SK-N-SH (cell line): Measurements from ENCODE around the gene MNT. TPM values are rescaled to one million over a fixed set of nuclear protein-coding genes. Genes with fewer than 3 reads are reported as not detected.

Source experiments
- CTCF ChIA-PET: fragments of 300-600, 350-600 bp; formaldehyde crosslinking; extraction: SDS; loops from one replicate; lab custom pipeline; 2021; lab: Yijun Ruan, JAX
- POLR2A ChIA-PET: fragments of 350-600 bp; sonication (Branson Sonifier 250); formaldehyde crosslinking; extraction: SDS; loops from one replicate; lab custom pipeline; 2020; ENCODE audit warnings: antibody characterized with exemption, inconsistent platforms; lab: Yijun Ruan, JAX
- DNase-seq: peaks from one replicate; pipeline ENCODE4 v3.0.0; 2012
- H2AFZ ChIP-seq: fragments of 200-600 bp; sonication (generic); 2 replicates; pipeline ENCODE4 v1.8.1; 2016; ENCODE audit warnings: antibody characterized with exemption, mild to moderate bottlenecking, low read depth
- H3F3A ChIP-seq: fragments of 200-600 bp; sonication (generic); replicated peaks from 2 replicates; pipeline ENCODE3; 2016; ENCODE audit warnings: antibody characterized with exemption, mild to moderate bottlenecking; ENCODE audit not compliant: insufficient read depth
- H3K27ac ChIP-seq, 2 experiments: fragments of 200-500 bp in 1 of 2; fragments of 200-600 bp in 1 of 2; sonication (Bioruptor generic) in 1 of 2; sonication (generic), shearing (Covaris generic) in 1 of 2; 2 replicates each; pipeline versions ENCODE4 v1.5.1 to v1.6.1; 2014 to 2016; ENCODE audit warnings: low read depth in 2 of 2, inconsistent platforms in 1 of 2, low read length in 1 of 2, mild to moderate bottlenecking in 1 of 2, mixed read lengths in 1 of 2
- H3K27me3 ChIP-seq: fragments of 200-600 bp; sonication (generic), shearing (Covaris generic); 2 replicates; pipeline ENCODE4 v1.6.1; 2016; ENCODE audit warnings: mixed run types; ENCODE audit not compliant: insufficient read depth
- H3K36me3 ChIP-seq, 2 experiments: fragments of 200-500 bp in 1 of 2; fragments of 200-600 bp in 1 of 2; sonication (Bioruptor generic) in 1 of 2; sonication (generic) in 1 of 2; replicated peaks in 1 of 2; 2 replicates each; pipeline versions ENCODE3 to v1.5.1; 2014 to 2016; ENCODE audit warnings: low read length in 1 of 2, mild to moderate bottlenecking in 1 of 2; ENCODE audit not compliant: insufficient read depth in 2 of 2, control insufficient read depth in 1 of 2
- H3K4me1 ChIP-seq, 2 experiments: fragments of 200-500 bp in 1 of 2; fragments of 200-600 bp in 1 of 2; sonication (Bioruptor generic) in 1 of 2; sonication (generic), shearing (Covaris generic) in 1 of 2; 2 replicates each; pipeline versions ENCODE4 v1.5.1 to v1.6.1; 2014 to 2016; ENCODE audit warnings: low read depth in 1 of 2, low read length in 1 of 2, mixed run types in 1 of 2; ENCODE audit not compliant: insufficient read depth in 2 of 2, control insufficient read depth in 1 of 2
- H3K4me2 ChIP-seq: fragments of 200-600 bp; sonication (generic), shearing (Covaris generic); 2 replicates; pipeline ENCODE4 v1.6.1; 2017; ENCODE audit warnings: mixed run types
- H3K4me3 ChIP-seq, 2 experiments: fragments of 200-500 bp in 1 of 2; fragments of 200-600 bp in 1 of 2; sonication (Bioruptor generic) in 1 of 2; sonication (generic), shearing (Covaris generic) in 1 of 2; 2 replicates each; pipeline versions ENCODE4 v1.5.1 to v1.8.1; 2014 to 2016; ENCODE audit warnings: low read depth in 2 of 2, inconsistent platforms in 1 of 2, low read length in 1 of 2, mild to moderate bottlenecking in 1 of 2, mixed read lengths in 1 of 2, moderate library complexity in 1 of 2
- H3K79me2 ChIP-seq: fragments of 200-600 bp; sonication (generic); 2 replicates; pipeline ENCODE4 v1.8.1; 2017; ENCODE audit warnings: mild to moderate bottlenecking; ENCODE audit not compliant: insufficient read depth
- H3K9ac ChIP-seq: fragments of 200-600 bp; sonication (generic); 2 replicates; pipeline ENCODE4 v1.6.1; 2017; ENCODE audit warnings: mixed run types
- H3K9me2 ChIP-seq: fragments of 200-600 bp; sonication (generic); 2 replicates; pipeline ENCODE4 v1.6.1; 2017; ENCODE audit warnings: mixed run types
- H3K9me3 ChIP-seq: fragments of 200-600 bp; sonication (generic); 2 replicates; pipeline ENCODE4 v1.6.1; 2017; ENCODE audit warnings: mixed run types, mild to moderate bottlenecking, moderate library complexity
- H4K20me1 ChIP-seq: fragments of 200-600 bp; sonication (generic); 2 replicates; pipeline ENCODE4 v1.6.1; 2017; ENCODE audit warnings: mild to moderate bottlenecking, mixed run types; ENCODE audit not compliant: insufficient read depth
- EP300 ChIP-seq, 2 experiments: IDR thresholded peaks; 2 replicates each; pipeline versions ENCODE4 v1.4.0 to v1.6.1; 2012; ENCODE audit warnings: borderline replicate concordance in 1 of 2, low read depth in 1 of 2, low read length in 1 of 2
- FOSL2 ChIP-seq: IDR thresholded peaks from 2 replicates; pipeline ENCODE4 v1.4.0; 2012; ENCODE audit warnings: low read depth, mild to moderate bottlenecking, moderate library complexity, borderline replicate concordance
- FOXJ3 ChIP-seq: sonication (generic); formaldehyde crosslinking; IDR thresholded peaks from 2 replicates; pipeline ENCODE4 v1.5.1; 2020; ENCODE audit warnings: mild to moderate bottlenecking, missing genetic modification reagents
- GATA2 ChIP-seq: sonication (generic); formaldehyde crosslinking; IDR thresholded peaks from 2 replicates; pipeline ENCODE4 v1.5.0; 2020; ENCODE audit warnings: mild to moderate bottlenecking, missing genetic modification reagents
- MAX ChIP-seq: IDR thresholded peaks from 2 replicates; pipeline ENCODE4 v1.4.0; 2012; ENCODE audit warnings: low read depth
- MEF2A ChIP-seq: IDR thresholded peaks from 2 replicates; pipeline ENCODE4 v1.4.0; 2012; ENCODE audit warnings: low read depth, borderline replicate concordance
- NFIC ChIP-seq: IDR thresholded peaks from 2 replicates; pipeline ENCODE4 v1.4.0; 2012; ENCODE audit warnings: borderline replicate concordance
- NRF1 ChIP-seq: IDR thresholded peaks from 2 replicates; pipeline ENCODE4 v1.6.1; 2012; ENCODE audit warnings: low read depth, mild to moderate bottlenecking, low read length
- POLR2AphosphoS5 ChIP-seq: IDR thresholded peaks from 2 replicates; pipeline ENCODE4 v1.6.1; 2012; ENCODE audit warnings: low read depth, low read length
- RXRA ChIP-seq: IDR thresholded peaks from 2 replicates; pipeline ENCODE4 v1.4.0; 2012; ENCODE audit warnings: low read depth, mild to moderate bottlenecking, borderline replicate concordance
- SIN3A ChIP-seq: IDR thresholded peaks from 2 replicates; pipeline ENCODE4 v1.6.1; 2012; ENCODE audit warnings: low read depth, mild to moderate bottlenecking, low read length, moderate library complexity, borderline replicate concordance
- USF1 ChIP-seq: IDR thresholded peaks from 2 replicates; pipeline ENCODE4 v1.4.0; 2012; ENCODE audit warnings: low read depth, borderline replicate concordance
- USF2 ChIP-seq: fragments of 150-350 bp; IDR thresholded peaks from 2 replicates; pipeline ENCODE4 v1.6.1; 2017; ENCODE audit warnings: antibody characterized with exemption, low read length, low read depth, borderline replicate concordance
- WGBS: methylation state at CpG from one replicate; pipeline ENCODE4 v1.1.6; 2017; ENCODE audit warnings: low lambda C conversion rate; 5-methylcytosine and 5-hydroxymethylcytosine counted together
- polyA plus RNA-seq, 3 experiments: library from polyadenylated mRNA; depleted of rRNA; stranded (reverse); fragments of >200 nt; gene quantifications; 2 replicates each; pipeline ENCODE4 v1.2.3, GENCODE V29; 2012

The MNT gene
- polyA plus RNA-seq, 1 of the 3 experiments (the other 2 are of a cell fraction) = 7.1 TPM

- ChIA-PET POLR2A (no interaction called here), CTCF (interaction anchor here (6.2 kb wide), 1 partner anchor 13 kb away, joined by 62 read pairs; no protein-coding TSS in a partner anchor)
- WGBS = 97% methylated on average over 11 of the region's 16 CpGs
- Histone ChIP-seq H3F3A (peaks cover 14% of the 10 kb centered on the region), H3K9ac (no peak overlapping the region), H3K4me2 (peak overlapping the region; percentile 69; the same call in 1 of the 2 replicates), H3K4me3 (no peak overlapping the region), H3K9me3 (no peaks in the 10 kb centered on the region), H3K27me3 (no peaks in the 10 kb centered on the region), H3K9me2 (no peaks in the 10 kb centered on the region), H3K79me2 (peaks cover 67% of the 10 kb centered on the region), H2AFZ (no peak overlapping the region), H3K36me3 (peaks cover 0 to 3% of the 10 kb centered on the region in 2 experiments), H3K27ac (no peak overlapping the region; a peak in 2 of 4 replicates), H3K4me1 (peaks cover 38 to 59% of the 10 kb centered on the region in 2 experiments), H4K20me1 (peaks cover 20% of the 10 kb centered on the region; the same call in 1 of the 2 replicates)
- DNase-seq = no peak
- TF ChIP-seq FOSL2 = no peak
- no peak for TF ChIP-seq FOXJ3
These were observed 6.1 kb downstream of the MNT start for GRCh38 chr17:2394775-2395201.

- Histone ChIP-seq H3K36me3 (peaks cover 3 to 6% of the 10 kb centered on the region in 2 experiments), H2AFZ (no peak overlapping the region), H3K9me3 (no peaks in the 10 kb centered on the region), H4K20me1 (peaks cover 20% of the 10 kb centered on the region; the same call in 1 of the 2 replicates), H3K4me3 (peak overlapping the region; percentile 28 to 39; a peak in 3 of 4 replicates), H3K79me2 (peaks cover 69% of the 10 kb centered on the region), H3K4me1 (peaks cover 38 to 57% of the 10 kb centered on the region in 2 experiments), H3K9me2 (no peaks in the 10 kb centered on the region), H3K4me2 (peak overlapping the region; percentile 69; the same call in 1 of the 2 replicates), H3F3A (peaks cover 13% of the 10 kb centered on the region), H3K27me3 (no peaks in the 10 kb centered on the region), H3K27ac (peak overlapping the region; percentile 45 to 69; a peak in 3 of 4 replicates), H3K9ac (peak overlapping the region; percentile 43; the same call in 1 of the 2 replicates)
- DNase-seq = peak; percentile 22
- WGBS = 27% methylated on average over 24 of the region's 53 CpGs
- ChIA-PET CTCF (interaction anchor here (1.4 to 6.2 kb wide), 4 partner anchors 7 to 41 kb away, joined by 3 to 62 read pairs (median 21); no protein-coding TSS in a partner anchor), POLR2A (interaction anchor here (1.7 to 2.6 kb wide), 3 partner anchors 7 to 58 kb away, joined by 10 to 26 read pairs (median 12); partner anchors contain the start of genes MNT and TSR1)
- TF ChIP-seq MEF2A (no peak), SIN3A (0 out of 2 replicates have a peak, but pooled peaks have one; percentile 1)
These were observed 6.7 kb downstream of the MNT start for GRCh38 chr17:2393954-2394749.

GRCh38 chr17:2393174-2393953 is 7.5 kb downstream of the MNT start:
- ChIA-PET CTCF (interaction anchor here (1.0 to 6.2 kb wide), 5 partner anchors 8 to 40 kb away, joined by 3 to 62 read pairs (median 9); no protein-coding TSS in a partner anchor), POLR2A (interaction anchor here (1.0 to 2.6 kb wide), 5 partner anchors 8 to 57 kb away, joined by 3 to 26 read pairs (median 10); partner anchors contain the start of genes MNT and TSR1)
- 0 out of 2 replicates have a peak overlapping the region, but pooled peaks have one; percentile 6 for H2AFZ ChIP-seq
- H3F3A ChIP-seq = peaks cover 11% of the 10 kb centered on the region
- peak overlapping the region; percentile 98 for H3K4me2 ChIP-seq
- DNase-seq = peak; percentile 94
- no CpG with 5 or more reads among the region's 99 CpGs for WGBS
- H3K9me2 ChIP-seq = no peaks in the 10 kb centered on the region
- H4K20me1 ChIP-seq = peaks cover 27% of the 10 kb centered on the region; the same call in 1 of the 2 replicates
- H3K36me3 ChIP-seq = peaks cover 3 to 7% of the 10 kb centered on the region in 2 experiments
- H3K79me2 ChIP-seq = peaks cover 65% of the 10 kb centered on the region
- no peaks in the 10 kb centered on the region for H3K27me3 ChIP-seq
- H3K27ac ChIP-seq = peak overlapping the region; percentile 98 to 99
- no peaks in the 10 kb centered on the region for H3K9me3 ChIP-seq
- H3K9ac ChIP-seq = peak overlapping the region; percentile 100
- H3K4me1 ChIP-seq = peaks cover 35 to 53% of the 10 kb centered on the region in 2 experiments
- peak overlapping the region; percentile 66 to 79 for H3K4me3 ChIP-seq
- TF ChIP-seq GATA2 = no peak
- no peak for TF ChIP-seq RXRA
- 0 out of 2 replicates have a peak, but pooled peaks have one; percentile 7 for TF ChIP-seq POLR2AphosphoS5
- TF ChIP-seq USF2 = no peak
- TF ChIP-seq NFIC = no peak
- 0 out of 4 replicates have a peak, but pooled peaks of 1 of the 2 experiments have one; percentile 8 for TF ChIP-seq EP300 (IDR thresholded peaks at IDR 0.05; ENCODE audit: borderline replicate concordance in 1 of 2, low read depth in 1 of 2, low read length in 1 of 2)
- TF ChIP-seq MEF2A = no peak
- TF ChIP-seq FOSL2 = no peak
- peak; percentile 80 for TF ChIP-seq NRF1
- peak; percentile 72; the same call in 1 of the 2 replicates for TF ChIP-seq USF1
- peak; percentile 96 for TF ChIP-seq MAX
